Activated CD4-positive, alpha-beta T cell treated with anti-CD3 and anti-CD28 coated beads, Interleukin-2, amount 50 U/mL, for 4 hours (primary cell): ENCODE results near the gene TAGLN.

ENCODE experiments used
- DNase-seq, 2 experiments: peaks; one replicate each; pipeline ENCODE4 v3.0.0-alpha.2; 2020

TAGLN gene

DNA sequence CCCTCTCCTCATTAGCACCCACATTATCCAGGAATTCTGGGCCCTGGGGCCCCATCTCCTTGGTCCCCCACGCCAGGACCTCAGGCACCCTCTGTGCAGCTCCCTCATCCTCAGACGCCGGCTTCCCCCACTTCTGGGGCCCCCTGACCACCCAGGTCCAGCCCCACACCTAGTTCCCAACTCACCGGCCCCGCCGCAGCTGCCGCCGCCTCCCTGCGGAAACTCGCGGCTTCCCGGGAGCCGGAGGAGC is 32.6 kb downstream of the TAGLN start, which contains the start of gene PCSK7:
TSS of gene PCSK7 (minus strand) at position 232 of the 250 bp plus-strand sequence. CDS start 2,229 bp downstream, outside the sequence.
- DNase-seq: peak in 1 of 2 experiments; percentile 35

GRCh38 chr11:117232092-117232878 is 33.1 kb downstream of the TAGLN start, which contains the start of gene RNF214:
Gene RNF214 (plus strand): TSS chr11:117232671. CDS start chr11:117234273, 1,602 bp downstream.
- DNase-seq: peak; percentile 52 to 63

DNA sequence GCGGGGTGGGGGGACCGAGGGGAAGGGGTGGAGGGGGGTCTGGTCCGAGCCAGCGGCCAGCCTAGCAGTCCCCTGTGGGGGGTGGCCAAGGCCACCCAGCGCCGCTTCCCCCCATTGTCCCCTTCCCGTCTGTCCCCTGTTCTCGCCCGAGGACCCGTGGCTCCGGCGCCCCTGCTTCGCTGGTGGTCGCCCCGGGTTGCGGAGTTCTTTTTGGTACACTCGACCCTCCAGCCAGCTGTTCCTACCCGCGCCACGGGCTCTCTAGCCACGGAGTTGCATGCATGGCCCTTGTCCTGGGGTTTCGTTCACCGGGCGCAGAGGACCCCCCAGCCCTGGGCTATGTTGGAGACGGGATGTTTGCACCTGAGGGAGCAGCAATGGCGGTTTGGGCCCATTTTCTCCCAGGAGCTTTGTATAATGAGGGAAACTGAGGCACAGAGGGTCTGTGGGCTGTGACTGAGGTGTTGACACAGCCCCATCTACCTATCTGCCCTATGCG is 33.8 kb downstream of the TAGLN start:
- DNase-seq: no peak

DNA sequence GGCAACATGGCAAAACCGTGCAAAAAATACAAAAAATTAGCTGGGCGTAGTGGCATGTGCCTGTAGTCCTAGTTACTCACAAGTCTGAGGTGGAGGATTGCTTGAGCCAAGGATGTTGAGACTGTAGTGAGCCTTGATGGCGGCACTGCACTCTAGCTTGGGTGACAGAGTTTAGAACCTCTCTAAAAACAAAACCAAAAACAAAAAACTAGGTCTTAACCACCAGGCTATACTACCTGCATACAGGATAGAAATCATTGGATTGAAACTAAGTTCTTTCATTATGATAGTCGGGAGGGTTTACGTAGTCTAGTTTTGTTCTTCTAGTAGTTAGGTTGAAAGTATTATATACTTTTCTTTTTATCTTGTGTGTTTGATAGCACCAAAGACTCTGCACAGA is 39.1 kb downstream of the TAGLN start:
- no peak for DNase-seq

DNA sequence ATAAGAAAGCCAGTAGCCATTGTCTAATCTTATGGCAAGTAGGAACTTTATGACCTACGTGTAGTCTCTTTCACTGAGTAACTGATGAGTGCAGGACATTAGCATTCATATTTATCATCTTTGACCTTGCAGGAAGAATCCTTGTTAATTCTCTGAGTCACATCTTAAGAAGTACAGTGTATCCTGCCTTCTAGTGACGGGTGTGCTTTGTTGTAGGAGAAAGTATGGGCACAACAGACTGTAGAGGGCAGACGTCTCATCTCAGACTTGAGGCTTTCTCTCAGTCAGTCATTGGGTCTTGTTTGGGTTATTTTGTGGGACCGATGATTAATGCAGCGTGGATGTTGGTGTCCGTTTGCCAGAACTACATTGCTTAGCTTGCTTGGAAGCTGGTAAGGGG is 40.1 kb downstream of the TAGLN start:
- no peak for DNase-seq

DNA sequence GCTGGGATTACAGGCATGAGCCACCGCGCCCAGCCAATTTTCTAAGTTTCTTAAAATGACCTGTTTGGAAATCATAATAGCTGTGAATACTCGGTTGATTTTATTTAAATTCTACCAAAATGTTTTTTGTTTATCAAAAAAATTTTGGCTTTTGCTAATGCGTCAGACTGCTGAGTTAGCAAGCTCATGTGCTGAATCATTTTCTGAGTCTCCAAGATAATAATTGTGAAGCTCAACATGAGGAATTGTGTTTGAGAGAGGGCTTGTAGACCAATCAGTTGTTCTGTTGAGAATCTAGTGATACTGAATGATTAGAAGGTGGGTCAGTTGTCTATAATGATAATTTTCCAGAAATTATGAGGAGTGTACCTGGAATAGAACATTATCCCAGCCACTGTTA is 49.2 kb downstream of the TAGLN start:
- DNase-seq: no peak

DNA sequence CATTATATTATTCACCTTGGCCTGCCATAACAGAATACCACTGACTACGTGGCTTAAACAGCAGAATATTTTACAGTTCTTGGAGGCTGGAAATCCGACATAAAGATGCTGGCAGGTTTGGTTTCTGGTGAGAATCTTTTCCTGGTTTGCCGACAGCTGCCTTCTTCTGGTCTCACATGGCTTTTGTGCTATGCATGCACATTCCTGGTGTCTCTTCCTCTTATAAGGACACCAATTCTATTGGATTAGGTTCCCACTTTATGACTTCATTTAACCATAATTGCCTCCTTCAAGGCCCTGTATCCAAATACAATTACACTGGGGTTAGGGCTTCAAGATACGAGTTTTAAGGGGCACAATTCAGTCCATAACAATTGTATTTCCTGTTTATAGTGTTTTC is 50.4 kb downstream of the TAGLN start:
- DNase-seq: no peak

DNA sequence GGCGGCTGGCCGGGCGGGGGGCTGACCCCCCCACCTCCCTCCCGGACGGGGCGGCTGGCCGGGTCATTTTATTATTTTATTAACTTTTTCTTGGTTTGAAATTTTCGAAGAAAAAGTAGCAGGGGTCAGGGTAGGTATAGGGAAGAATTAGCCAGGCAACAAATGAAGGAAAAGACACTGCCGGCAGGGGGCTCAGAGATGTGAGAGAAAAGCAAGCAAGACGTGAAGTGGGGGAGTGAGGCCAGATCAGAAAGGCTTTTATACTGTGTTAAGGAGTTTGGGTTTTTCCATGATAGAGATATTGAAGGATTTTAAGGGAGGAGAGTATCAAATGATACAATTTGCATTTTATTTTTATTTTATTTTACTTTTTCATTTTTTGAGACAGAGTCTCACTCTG is 52.3 kb downstream of the TAGLN start:
- no peak for DNase-seq

DNA sequence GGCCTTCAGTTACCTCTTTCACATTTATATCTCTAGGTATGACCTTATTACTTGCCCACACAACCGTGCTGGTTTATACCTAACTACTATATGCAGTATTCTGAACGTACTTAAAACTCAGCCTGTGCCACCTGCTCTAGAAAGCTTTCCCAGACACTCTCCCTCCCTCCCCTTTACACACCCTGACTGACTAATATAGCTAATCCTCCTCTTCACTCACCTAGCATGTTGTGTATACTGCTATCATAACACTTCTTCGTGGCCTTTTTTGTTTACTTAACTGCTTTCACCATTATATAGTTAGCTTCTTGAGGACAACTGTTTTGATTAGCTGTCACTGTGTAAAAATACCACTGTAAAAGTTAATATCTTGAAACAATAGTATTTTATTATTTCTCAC is 56.8 kb downstream of the TAGLN start:
- DNase-seq: no peak

DNA sequence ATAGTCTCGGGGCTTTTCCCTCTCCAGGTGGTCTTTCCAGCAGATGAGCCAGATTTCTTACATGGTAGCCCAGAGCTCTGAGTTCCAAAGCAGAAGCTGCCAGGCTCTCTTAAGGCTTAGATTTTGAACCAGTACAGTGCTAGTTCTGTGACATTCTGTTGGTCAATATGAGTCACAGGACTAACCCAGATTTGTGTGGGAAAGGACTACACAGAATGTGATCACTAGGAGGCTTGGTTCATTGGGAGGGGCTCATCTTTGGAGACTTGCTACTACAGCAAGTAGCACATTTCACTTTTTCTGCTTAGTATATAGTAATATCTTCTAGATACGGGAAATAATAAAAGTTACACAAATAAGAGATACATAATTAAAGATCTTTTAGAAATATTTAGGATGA is 57.4 kb downstream of the TAGLN start:
- DNase-seq: no peak
